CD4-positive, alpha-beta T cell treated with Interleukin-2 at 100 ng/mL for 4 hours (primary cell): ENCODE data around the gene PIM3.

ENCODE experiments used
- DNase-seq: peaks from one replicate; pipeline ENCODE4 v3.0.0-alpha.2; 2020; ENCODE audit warnings: low spot score

The PIM3 gene

GRCh38 chr22:50007057-50007511, 46.5 kb downstream of the PIM3 start:
- no peak for DNase-seq

DNA sequence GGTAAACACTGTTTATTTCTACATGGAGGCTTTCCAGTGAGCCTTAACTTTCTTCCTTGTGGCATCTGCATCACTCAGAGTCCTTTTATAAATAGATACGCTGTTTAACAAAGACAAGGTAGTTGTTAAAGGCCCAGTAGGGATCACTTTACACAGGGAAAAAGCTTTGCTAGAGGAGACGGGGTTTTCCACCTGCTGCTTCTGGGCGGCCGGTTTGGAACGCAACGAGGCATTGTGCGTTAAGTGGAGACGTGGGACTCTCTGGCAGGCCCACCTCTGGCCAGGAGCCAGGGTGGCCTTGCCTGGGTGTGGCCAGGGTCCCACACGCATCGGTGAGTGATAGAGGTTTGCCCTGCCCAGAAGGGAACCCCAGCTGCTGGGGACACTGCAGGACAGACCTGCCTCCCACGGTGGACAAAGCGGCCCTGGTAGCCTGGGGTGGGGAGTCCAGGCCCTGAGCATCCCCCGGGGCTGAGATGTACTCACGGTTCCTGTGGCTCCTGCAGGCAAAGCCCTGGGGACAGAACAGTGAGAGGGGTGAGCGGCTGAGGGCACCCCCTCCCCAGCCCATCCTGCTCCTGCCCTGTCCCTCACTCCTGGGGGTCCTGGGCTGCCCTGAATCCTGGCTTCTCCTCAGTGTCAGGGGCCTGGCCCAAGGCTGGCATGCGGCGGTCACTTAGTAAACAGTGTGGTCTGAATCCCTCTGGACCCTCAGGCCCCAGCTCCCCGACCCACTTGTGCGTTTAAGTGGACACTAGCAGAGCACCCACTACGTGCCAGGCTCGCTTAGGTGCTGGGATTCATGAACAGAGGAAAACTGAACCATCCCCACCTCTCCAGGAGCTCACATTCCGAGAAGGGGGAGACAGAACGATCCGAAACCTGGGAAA, 47.8 kb downstream of the PIM3 start:
- no peak for DNase-seq

DNA sequence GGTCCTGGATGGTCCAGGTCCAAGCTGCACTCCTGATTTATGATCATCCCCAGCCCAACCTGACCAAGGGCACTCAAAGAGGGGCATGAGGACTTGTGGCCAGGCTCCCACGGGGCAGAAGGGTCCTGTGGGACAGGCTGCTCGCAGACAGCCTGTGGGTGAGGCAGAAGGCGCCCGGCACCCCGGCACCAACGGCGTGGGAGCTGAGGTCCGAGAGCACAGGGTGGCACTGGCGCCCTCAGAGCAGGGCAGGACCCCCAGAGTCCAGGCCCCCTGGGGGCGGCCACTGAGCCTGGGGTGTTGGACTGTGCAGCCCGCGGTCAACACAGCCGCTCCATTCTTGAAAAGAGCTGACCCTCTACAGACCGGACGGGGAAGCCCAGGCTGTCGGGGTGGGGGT, 48.7 kb downstream of the PIM3 start:
- DNase-seq = no peak

GRCh38 chr22:50009765-50010675, 49.4 kb downstream of the PIM3 start:
- DNase-seq = no peak

GRCh38 chr22:50010676-50011446, 50.3 kb downstream of the PIM3 start:
- DNase-seq = peak; percentile 71

GRCh38 chr22:50011447-50012210, 51.1 kb downstream of the PIM3 start:
- DNase-seq = no peak

DNA sequence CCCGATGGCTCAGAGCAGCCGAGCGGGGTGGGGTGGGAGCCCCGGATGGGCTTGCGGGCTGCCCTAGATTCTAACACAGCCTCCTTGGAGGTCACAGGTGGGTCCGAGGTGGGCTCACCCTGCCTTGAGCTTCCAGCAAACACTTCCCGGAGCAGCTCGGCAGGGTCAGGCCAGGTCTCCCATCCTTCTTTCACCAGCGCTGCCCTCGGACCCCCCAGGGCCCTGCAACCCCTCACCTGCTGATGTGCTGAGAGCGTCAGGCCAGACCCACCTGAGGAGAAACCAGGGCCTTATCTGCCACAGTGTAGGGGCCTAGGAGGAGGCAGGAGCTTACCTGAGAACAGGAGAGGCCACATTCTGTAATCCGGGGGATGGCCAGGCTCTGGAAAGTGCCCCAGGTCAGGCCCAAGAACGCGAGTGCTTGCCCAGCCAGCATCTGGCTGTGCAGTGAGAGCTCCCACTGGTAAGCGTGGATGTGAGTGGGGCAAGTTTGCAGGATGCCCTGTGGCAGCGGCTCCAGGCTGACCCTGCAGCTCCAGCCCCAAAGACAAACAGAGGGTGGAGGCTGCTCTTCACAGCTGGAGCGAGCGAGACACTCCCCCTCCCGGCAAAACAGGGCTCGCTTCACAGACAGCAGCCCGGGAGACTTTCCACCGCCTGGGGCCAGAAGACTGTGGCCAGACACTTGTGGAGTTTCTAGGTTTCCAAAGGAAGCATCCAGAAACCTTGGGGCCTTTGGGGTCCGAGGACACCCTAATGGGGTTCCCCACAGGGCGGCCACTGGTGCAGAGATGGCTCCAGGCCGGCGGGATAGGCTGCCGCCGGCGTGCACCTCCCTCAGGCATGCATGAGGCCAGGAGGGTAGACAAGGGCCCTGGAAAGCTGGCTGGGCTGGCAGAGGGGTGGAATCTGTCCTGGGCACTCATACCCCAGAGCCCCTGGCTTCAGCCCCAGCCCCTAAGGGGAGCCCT, 51.9 kb downstream of the PIM3 start, which contains the start of gene IL17REL:
TSS of gene IL17REL (minus strand) at position 555 of the 971 bp plus-strand sequence. CDS start at position 436, 119 bp downstream.
- no peak for DNase-seq
